ENCODE results near the gene DPM3.

DNA sequence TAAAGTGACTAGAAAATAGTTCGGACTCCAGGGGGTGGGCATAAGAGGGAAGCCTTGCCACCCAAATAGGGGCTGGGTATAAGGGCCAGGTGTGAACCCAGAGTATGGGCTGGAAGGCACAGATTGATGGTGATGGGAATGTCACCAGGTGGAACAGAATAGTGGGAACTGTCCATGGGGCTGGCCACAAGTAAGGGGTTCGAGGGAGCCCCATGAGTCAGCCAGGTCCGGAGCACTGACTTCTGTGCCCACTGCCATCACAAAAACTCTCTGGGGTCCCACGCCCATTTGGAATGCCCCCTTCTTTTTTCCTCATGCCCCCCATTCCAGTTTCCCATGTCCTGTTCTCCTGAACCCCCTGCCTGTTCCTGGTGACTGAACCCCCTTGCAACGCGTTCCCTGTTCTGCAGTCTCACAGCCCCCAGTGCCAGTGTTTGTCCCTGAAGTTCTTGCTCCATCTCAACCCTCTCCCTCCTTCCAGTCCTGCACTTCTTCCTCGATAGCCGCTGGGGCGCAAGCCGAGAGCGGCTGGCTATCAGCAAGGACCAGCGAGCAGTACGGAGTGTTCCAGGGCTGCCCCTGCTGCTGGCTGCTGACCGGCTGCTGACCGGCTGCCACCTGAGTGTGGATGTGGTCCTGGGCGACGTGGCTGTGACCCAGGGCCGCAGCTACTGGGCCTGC lies 41.2 kb upstream of the DPM3 start:
- no peak for TF ChIP-seq EZH2 (IDR thresholded peaks at IDR 0.05)
- TF ChIP-seq POLR2AphosphoS5 (IDR thresholded peaks at IDR 0.05; ENCODE audit: borderline replicate concordance, low read depth, low read length): no peak
